GM06990 (cell line): Measurements from ENCODE around the gene WDR82.
"Not testable (repeated sequence)": the region's sequence is repeated elsewhere in the genome, so short reads cannot be mapped to it uniquely, and the experiment has no call there.

Experiments used
- DNase-seq: peaks from one replicate; pipeline ENCODE4 v3.0.0-alpha.2; 2011; ENCODE audit not compliant: insufficient read length; ENCODE audit errors: extremely low read depth
- H3K27me3 ChIP-seq: replicated peaks from 2 replicates; pipeline ENCODE4 v1.6.0; 2011; ENCODE audit warnings: low read length; ENCODE audit not compliant: control insufficient read depth, insufficient read depth
- H3K36me3 ChIP-seq: 2 replicates; pipeline ENCODE4 v1.5.1; 2011; ENCODE audit warnings: low read length; ENCODE audit not compliant: control insufficient read depth, insufficient read depth
- H3K4me3 ChIP-seq: replicated peaks from 2 replicates; pipeline ENCODE4 v1.5.1; 2011; ENCODE audit warnings: low read depth, mild to moderate bottlenecking, control low read depth, low read length
- CTCF ChIP-seq: IDR thresholded peaks from 2 replicates; pipeline ENCODE4 v1.5.1; 2011; ENCODE audit warnings: low read length, control low read depth, mild to moderate bottlenecking, inconsistent platforms; ENCODE audit not compliant: insufficient read depth, poor library complexity, severe bottlenecking

The WDR82 gene

GRCh38 chr3:52280050-52280461 lies 1.6 kb upstream of the WDR82 start:
- Histone ChIP-seq H3K36me3 (peaks cover 2% of the 10 kb centered on the region), H3K27me3 (no peaks in the 10 kb centered on the region), H3K4me3 (no peak overlapping the region)
- no peak for TF ChIP-seq CTCF
- no peak for DNase-seq

GRCh38 chr3:52279596-52279995 lies 1.1 kb upstream of the WDR82 start:
- H3K27me3 ChIP-seq, result no peaks in the 10 kb centered on the region
- TF ChIP-seq CTCF, result no peak
- no peak for DNase-seq
- no peak overlapping the region; the same call in 1 of the 2 replicates for H3K4me3 ChIP-seq
- H3K36me3 ChIP-seq, result peaks cover 2% of the 10 kb centered on the region

GRCh38 chr3:52277972-52278509 lies 408 bp downstream of the WDR82 start:
- Histone ChIP-seq H3K36me3 (peaks cover 2% of the 10 kb centered on the region), H3K4me3 (peak overlapping the region; percentile 92), H3K27me3 (no peaks in the 10 kb centered on the region)
- DNase-seq, result peak; percentile 81
- peak; percentile 44 for TF ChIP-seq CTCF

GRCh38 chr3:52277071-52277964 lies 1.1 kb downstream of the WDR82 start:
- Histone ChIP-seq H3K36me3 (peaks cover 2% of the 10 kb centered on the region), H3K27me3 (no peaks in the 10 kb centered on the region), H3K4me3 (peak overlapping the region; percentile 92)
- DNase-seq, result peak; percentile 80
- no peak for TF ChIP-seq CTCF

GRCh38 chr3:52274781-52275180 lies 3.7 kb downstream of the WDR82 start:
- H3K36me3 ChIP-seq, H3K27me3 ChIP-seq, DNase-seq, H3K4me3 ChIP-seq: not testable (repeated sequence)

GRCh38 chr3:52272831-52273230 lies 5.6 kb downstream of the WDR82 start:
- Histone ChIP-seq H3K4me3 (no peak overlapping the region), H3K27me3 (no peaks in the 10 kb centered on the region), H3K36me3 (peaks cover 11% of the 10 kb centered on the region)
- DNase-seq, result no peak
- no peak for TF ChIP-seq CTCF

- H3K36me3 ChIP-seq, result peaks cover 13% of the 10 kb centered on the region
- H3K4me3 ChIP-seq, result peak overlapping the region; percentile 1; the same call in 1 of the 2 replicates
These were observed 6.3 kb downstream of the WDR82 start for GRCh38 chr3:52272172-52272571.

More at GRCh38 chr3:52272172-52272571, 6.3 kb downstream of the WDR82 start:
- not testable (repeated sequence) for DNase-seq, H3K27me3 ChIP-seq
